GM18867 (cell line): ENCODE measurements around the gene PHF3.

ENCODE experiments used
- ATAC-seq: cut with Tn5 transposase; IDR thresholded peaks from one replicate; pipeline ENCODE4 v1.9.1; 2021; ENCODE audit warnings: mild to moderate bottlenecking, moderate library complexity; ENCODE audit not compliant: unreplicated experiment

The PHF3 gene

DNA sequence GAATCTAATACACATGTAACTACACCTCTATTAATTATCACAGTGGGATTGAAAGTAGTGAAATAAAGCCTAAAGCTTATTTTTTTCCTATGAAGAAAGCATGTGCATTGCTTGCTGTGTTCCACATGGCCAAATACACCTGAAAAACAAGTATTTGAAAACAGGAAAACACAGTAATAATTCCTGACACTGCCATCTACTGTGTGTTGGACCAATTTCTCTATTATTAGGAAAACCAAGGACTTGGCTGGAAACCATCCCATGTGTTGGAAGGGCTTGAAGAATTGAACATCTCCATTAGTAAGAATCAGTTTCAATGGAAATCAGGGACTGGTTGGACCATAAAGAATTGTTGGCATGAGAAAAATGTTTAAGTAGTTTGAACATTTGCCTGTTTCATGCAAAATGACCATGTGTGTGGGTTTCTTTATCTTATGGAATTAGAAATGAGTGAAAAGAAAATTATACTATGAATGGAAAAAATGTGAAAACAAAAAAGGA is 124.1 kb downstream of the PHF3 start:
- ATAC-seq = no peak

DNA sequence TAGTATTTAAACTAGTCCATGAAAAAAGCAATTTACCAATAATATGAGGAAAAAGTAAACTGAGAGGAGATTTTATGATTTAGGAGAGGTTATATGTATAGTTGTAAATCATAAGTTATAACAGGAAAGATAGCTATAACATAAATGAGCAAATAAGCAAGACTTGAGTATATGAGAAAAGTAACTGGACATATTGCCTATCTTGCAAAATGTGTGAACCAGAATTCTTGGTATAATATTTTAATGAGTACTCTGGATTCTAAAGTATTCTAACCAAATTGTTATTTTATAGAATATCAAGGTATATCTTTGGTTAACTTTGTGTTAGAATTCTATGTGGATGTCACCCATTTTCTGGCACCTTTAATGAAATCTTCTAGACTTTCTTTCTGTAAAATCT is 124.6 kb downstream of the PHF3 start:
- ATAC-seq = no peak

DNA sequence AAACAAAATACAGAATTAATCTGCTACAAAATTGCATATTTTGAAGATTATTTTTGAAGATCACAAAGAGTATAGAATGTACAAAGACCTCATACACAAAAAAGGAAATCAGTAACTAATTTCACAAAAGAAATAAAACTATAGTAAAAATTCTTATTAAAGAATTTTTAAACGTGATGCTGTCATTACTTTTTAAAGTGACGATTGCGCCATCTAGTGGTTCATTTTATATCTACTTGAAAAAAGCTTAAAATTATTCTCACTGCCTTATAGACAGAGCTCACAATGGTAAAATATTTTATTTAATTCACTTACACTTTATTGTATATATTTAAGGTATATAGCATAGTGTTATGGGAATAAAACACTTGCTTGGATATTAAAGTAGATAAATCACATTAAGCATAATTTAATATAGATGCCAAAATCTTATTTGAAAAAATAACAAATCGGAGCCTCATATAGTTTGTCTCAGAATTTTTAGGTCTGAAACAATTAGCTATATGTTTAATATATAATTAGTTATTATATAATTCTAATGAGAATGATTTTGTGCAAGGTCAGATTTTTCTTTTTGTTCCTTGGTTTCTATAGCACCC is 128.8 kb downstream of the PHF3 start:
- no peak for ATAC-seq
